Astrocyte of the hippocampus (primary cell): ENCODE measurements around the gene PLK1.

Source experiments
- DNase-seq: peaks from one replicate; pipeline ENCODE4 v3.0.0; 2011; ENCODE audit warnings: low read depth, low spot score

PLK1 gene

GRCh38 chr16:23679986-23680336, 1.3 kb downstream of the PLK1 start:
- DNase-seq: no peak

- DNase-seq: no peak
Observed at GRCh38 chr16:23682181-23682580, 3.5 kb downstream of the PLK1 start.

- DNase-seq: no peak
Observed at GRCh38 chr16:23683487-23683886, 4.8 kb downstream of the PLK1 start.

- DNase-seq: no peak
Observed at GRCh38 chr16:23687034-23687808, 8.5 kb downstream of the PLK1 start.

- no peak for DNase-seq
Observed at GRCh38 chr16:23689442-23690187, 10.9 kb downstream of the PLK1 start.

GRCh38 chr16:23690771-23691482, 12.2 kb downstream of the PLK1 start:
- DNase-seq: no peak

GRCh38 chr16:23691483-23692189, 12.9 kb downstream of the PLK1 start:
- peak; percentile 65 for DNase-seq

- DNase-seq: no peak
Observed at GRCh38 chr16:23692190-23692837, 13.6 kb downstream of the PLK1 start.

GRCh38 chr16:23694265-23694643, 15.6 kb downstream of the PLK1 start:
- DNase-seq: no peak

GRCh38 chr16:23694644-23695373, 16.1 kb downstream of the PLK1 start:
- peak; percentile 76 for DNase-seq

GRCh38 chr16:23695756-23696155, 17.1 kb downstream of the PLK1 start:
- no peak for DNase-seq

GRCh38 chr16:23699100-23699499, 20.4 kb downstream of the PLK1 start:
- DNase-seq: no peak

GRCh38 chr16:23700093-23700492, 21.4 kb downstream of the PLK1 start:
- no peak for DNase-seq

- no peak for DNase-seq
Observed at GRCh38 chr16:23700509-23700908, 21.8 kb downstream of the PLK1 start.

- DNase-seq: no peak
Observed at GRCh38 chr16:23701045-23701444, 22.4 kb downstream of the PLK1 start.

- no peak for DNase-seq
Observed at GRCh38 chr16:23702951-23703350, 24.3 kb downstream of the PLK1 start.

GRCh38 chr16:23704772-23705516, 26.3 kb downstream of the PLK1 start:
- no peak for DNase-seq

GRCh38 chr16:23705517-23705902, 26.8 kb downstream of the PLK1 start:
- DNase-seq: no peak

GRCh38 chr16:23706439-23706838, 27.8 kb downstream of the PLK1 start:
- no peak for DNase-seq

- DNase-seq: no peak
Observed at GRCh38 chr16:23709536-23709935, 30.8 kb downstream of the PLK1 start.
